ENCODE measurements around the gene MECP2.

MECP2 gene

DNA sequence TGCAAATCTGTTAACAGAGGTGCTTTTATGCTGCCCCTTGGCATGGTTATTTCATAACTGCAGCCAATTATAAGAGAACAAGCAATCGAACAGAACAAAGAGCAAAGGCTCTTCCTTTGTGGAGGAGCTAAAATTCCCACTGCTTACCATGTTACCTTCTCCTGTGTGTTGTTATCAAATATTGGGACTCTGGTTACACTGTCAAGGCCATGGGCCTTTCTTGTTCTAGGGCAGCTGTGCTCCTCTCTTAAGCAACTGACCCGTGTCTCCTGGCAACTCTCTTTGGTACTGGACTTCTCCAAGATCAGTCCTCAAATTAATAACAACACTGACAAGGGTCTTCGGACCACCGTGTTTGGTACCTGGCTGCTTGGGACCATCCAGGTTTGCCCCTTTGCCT is 34.4 kb upstream of the MECP2 start:
- Histone ChIP-seq H3K27me3 (ENCODE audit: control insufficient read depth, insufficient read depth, low read length) (peaks cover 5% of the 10 kb centered on the region; the same call in 1 of the 2 replicates), H3K9me3 (ENCODE audit: control insufficient read depth, insufficient read depth, low read length) (peaks cover 27% of the 10 kb centered on the region; the same call in 1 of the 2 replicates), H3K27ac (ENCODE audit: low read depth, low read length) (no peak overlapping the region), H3K36me3 (ENCODE audit: control insufficient read depth, insufficient read depth, low read length) (no peaks in the 10 kb centered on the region), H3K9ac (ENCODE audit: low read depth, low read length) (no peak overlapping the region), H3K4me3 (ENCODE audit: low read depth, low read length) (no peak overlapping the region), H3K4me1 (ENCODE audit: control insufficient read depth, insufficient read depth, low read length) (no peaks in the 10 kb centered on the region)

DNA sequence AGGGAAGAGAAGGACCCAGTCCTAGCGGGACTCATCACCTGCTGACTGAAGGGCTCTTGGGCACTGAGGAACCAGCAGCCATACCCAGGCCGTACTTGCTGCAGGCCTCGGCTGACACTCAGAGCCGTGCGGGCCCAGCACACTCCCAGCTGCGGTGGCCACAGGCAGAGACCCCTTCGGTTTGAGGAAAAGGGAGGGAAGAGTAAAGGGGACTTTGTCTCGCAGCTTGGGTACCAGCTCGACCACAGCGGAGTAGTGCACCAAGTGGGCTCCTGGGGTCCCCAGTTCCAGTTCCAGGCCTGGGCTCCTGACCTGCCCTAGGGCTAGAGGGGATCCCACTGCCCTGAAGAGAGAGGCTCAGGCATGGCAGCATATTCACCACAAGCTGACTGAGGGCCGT is 28.6 kb upstream of the MECP2 start:
- H3K27me3 ChIP-seq (ENCODE audit: control insufficient read depth, insufficient read depth, low read length): no peaks in the 10 kb centered on the region
- no peak overlapping the region for H3K9ac ChIP-seq (ENCODE audit: low read depth, low read length)
- H3K4me1 ChIP-seq (ENCODE audit: control insufficient read depth, insufficient read depth, low read length): no peaks in the 10 kb centered on the region
- H3K4me3 ChIP-seq (ENCODE audit: low read depth, low read length): no peak overlapping the region
- H3K9me3 ChIP-seq (ENCODE audit: control insufficient read depth, insufficient read depth, low read length): peaks cover 41% of the 10 kb centered on the region
- no peak overlapping the region for H3K27ac ChIP-seq (ENCODE audit: low read depth, low read length)
- H3K36me3 ChIP-seq (ENCODE audit: control insufficient read depth, insufficient read depth, low read length): no peaks in the 10 kb centered on the region

DNA sequence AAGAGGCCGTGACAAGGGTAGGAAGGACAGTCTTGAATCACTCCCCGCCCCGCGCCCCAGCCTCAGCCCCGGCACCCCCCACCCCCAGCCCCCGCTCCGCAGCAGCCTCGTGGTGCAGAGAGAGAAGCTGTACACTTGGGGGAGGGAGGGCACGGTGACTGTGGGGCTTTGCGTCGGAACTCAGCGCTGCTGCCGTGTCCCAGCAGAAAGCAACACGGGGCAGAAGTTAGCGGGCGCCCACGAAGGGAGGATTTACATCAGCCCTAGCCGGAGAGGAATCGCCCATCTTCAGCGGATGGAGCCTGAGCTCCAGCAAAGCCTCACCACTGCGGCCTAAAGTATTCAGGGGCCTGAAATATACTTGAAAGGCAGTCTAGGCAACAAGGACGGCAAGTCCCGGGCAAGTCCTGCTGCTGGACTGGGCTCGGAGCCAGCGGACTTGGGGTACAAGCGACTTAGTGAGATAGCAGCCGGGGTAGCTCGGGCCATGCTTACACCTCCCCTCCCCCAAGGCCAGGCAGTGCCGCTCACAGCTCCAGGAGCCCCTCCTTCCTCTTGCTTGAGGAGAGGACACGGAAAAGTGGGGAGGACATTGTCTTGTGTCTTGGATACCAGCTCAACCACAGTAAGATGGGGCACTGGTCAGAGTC is 28.0 kb upstream of the MECP2 start:
- H3K9ac ChIP-seq (ENCODE audit: low read depth, low read length): no peak overlapping the region
- H3K9me3 ChIP-seq (ENCODE audit: control insufficient read depth, insufficient read depth, low read length): peaks cover 43% of the 10 kb centered on the region
- H3K36me3 ChIP-seq (ENCODE audit: control insufficient read depth, insufficient read depth, low read length): no peaks in the 10 kb centered on the region
- H3K4me1 ChIP-seq (ENCODE audit: control insufficient read depth, insufficient read depth, low read length): no peaks in the 10 kb centered on the region
- H3K4me3 ChIP-seq (ENCODE audit: low read depth, low read length): no peak overlapping the region
- no peak overlapping the region for H3K27ac ChIP-seq (ENCODE audit: low read depth, low read length)
- H3K27me3 ChIP-seq (ENCODE audit: control insufficient read depth, insufficient read depth, low read length): no peaks in the 10 kb centered on the region

DNA sequence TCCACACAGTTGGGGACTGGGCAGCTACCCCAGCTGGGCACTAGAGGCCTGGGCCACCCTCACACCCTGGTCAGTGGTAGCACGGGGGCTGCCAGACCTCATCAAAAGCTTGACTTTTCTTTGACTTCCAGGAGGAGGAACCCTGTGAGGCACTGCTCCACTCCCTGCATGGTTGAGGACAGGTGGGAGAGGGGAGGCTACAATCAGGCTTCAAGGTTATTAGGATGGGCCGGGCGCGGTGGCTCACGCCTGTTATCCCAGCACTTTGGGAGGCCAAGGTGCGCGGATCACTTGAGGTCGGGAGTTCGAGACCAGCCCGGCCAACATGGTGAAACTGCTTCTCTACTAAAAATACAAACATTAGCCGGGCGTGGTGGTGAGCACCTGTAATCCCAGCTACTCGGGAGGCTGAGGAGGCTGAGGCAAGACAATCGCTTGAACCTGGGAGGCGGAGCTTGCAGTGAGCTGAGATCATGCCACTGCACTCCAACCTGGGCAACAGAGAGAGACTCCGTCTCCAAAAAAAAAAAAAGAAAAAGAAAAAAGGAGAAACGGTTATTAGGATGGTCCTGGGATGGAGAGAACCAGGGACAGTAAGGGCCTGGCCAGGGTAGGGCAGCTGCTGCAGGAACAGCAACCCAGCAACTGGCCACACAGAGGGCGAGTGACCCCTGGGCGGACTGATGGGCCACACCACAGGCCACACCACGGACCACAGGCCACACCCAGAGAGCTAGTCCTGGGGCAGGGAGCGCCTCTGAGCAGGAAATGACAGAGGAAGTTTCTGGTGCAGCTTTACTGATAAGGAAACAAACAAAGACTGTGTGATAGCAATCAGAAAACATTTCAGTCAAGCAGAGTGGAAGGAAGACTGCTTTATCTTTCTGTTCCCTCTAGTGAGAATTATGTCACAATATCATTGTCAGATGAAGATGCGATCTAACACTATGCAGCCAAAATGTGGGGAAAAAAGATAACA is 26.0 kb upstream of the MECP2 start:
- H3K4me3 ChIP-seq (ENCODE audit: low read depth, low read length): no peak overlapping the region
- no peaks in the 10 kb centered on the region for H3K27me3 ChIP-seq (ENCODE audit: control insufficient read depth, insufficient read depth, low read length)
- H3K9me3 ChIP-seq (ENCODE audit: control insufficient read depth, insufficient read depth, low read length): peaks cover 47% of the 10 kb centered on the region
- no peaks in the 10 kb centered on the region for H3K4me1 ChIP-seq (ENCODE audit: control insufficient read depth, insufficient read depth, low read length)
- no peaks in the 10 kb centered on the region for H3K36me3 ChIP-seq (ENCODE audit: control insufficient read depth, insufficient read depth, low read length)
- no peak overlapping the region for H3K9ac ChIP-seq (ENCODE audit: low read depth, low read length)
- no peak overlapping the region for H3K27ac ChIP-seq (ENCODE audit: low read depth, low read length)

DNA sequence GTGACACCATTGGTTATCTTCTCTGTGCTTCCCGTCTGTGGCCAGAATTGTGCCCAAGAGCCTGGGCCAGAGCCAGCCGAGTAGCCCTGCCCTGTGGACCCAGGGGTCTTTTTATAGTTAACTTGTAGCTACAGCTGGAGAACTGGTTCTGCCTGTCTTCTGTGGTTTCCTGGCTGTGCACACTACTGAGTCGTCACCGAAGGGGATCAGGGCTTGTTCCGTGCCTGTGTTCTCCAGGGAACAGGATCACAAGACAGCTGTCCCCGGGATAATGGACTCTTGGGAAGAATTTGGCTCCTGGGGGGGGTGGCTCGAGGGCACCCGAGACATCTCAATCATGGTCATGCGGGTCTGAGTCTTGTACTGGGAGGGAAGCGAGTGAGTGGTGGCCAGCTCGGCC is 24.4 kb upstream of the MECP2 start:
- no peaks in the 10 kb centered on the region for H3K4me1 ChIP-seq (ENCODE audit: control insufficient read depth, insufficient read depth, low read length)
- no peak overlapping the region for H3K4me3 ChIP-seq (ENCODE audit: low read depth, low read length)
- H3K9me3 ChIP-seq (ENCODE audit: control insufficient read depth, insufficient read depth, low read length): peaks cover 44% of the 10 kb centered on the region
- no peaks in the 10 kb centered on the region for H3K36me3 ChIP-seq (ENCODE audit: control insufficient read depth, insufficient read depth, low read length)
- H3K9ac ChIP-seq (ENCODE audit: low read depth, low read length): no peak overlapping the region
- H3K27me3 ChIP-seq (ENCODE audit: control insufficient read depth, insufficient read depth, low read length): no peaks in the 10 kb centered on the region
- no peak overlapping the region for H3K27ac ChIP-seq (ENCODE audit: low read depth, low read length)

DNA sequence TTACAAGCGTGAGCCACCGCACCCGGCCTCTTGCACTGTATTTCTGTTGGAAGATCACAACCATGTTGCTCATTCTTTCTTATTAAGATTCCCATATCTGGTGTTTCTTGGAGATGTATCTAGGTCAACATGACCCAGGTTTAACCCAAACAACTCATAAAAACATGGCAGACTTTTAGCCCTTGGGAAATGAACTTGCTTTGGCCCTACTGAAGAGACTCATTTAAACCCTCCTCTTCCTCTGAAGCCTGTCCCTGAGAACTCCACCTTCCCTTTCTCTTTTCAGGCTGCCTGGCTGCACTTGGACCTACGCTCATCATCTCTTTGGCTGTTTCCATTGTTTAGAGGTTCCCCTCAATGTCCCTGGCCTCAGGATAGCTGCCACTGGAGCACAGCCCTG is 23.7 kb upstream of the MECP2 start:
- H3K27me3 ChIP-seq (ENCODE audit: control insufficient read depth, insufficient read depth, low read length): no peaks in the 10 kb centered on the region

DNA sequence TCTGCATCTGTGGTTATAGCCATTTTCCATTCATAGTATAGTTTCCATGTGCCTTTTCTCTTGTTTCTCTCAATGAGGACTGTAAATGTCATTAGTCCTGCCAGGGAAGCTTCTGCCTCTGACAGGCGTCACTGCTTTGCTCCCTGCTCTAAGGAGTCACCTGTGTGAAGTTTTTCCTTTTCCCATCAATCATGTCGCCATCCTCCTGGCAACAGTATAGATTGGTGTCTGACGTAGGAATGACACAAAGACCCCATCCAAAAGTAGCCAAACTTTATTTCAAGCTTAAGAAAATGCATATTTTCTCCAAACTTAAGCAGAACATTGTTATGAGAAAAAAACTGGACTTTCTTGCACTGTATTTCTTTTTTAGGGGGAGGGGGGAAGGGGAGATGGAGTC is 23.1 kb upstream of the MECP2 start:
- no peaks in the 10 kb centered on the region for H3K27me3 ChIP-seq (ENCODE audit: control insufficient read depth, insufficient read depth, low read length)
- H3K36me3 ChIP-seq (ENCODE audit: control insufficient read depth, insufficient read depth, low read length): no peaks in the 10 kb centered on the region
- no peak overlapping the region for H3K9ac ChIP-seq (ENCODE audit: low read depth, low read length)
- H3K4me3 ChIP-seq (ENCODE audit: low read depth, low read length): no peak overlapping the region
- no peaks in the 10 kb centered on the region for H3K4me1 ChIP-seq (ENCODE audit: control insufficient read depth, insufficient read depth, low read length)
- no peak overlapping the region for H3K27ac ChIP-seq (ENCODE audit: low read depth, low read length)
- H3K9me3 ChIP-seq (ENCODE audit: control insufficient read depth, insufficient read depth, low read length): peaks cover 37% of the 10 kb centered on the region; the same call in 1 of the 2 replicates

More for the DNA sequence above, 23.7 kb upstream of the MECP2 start:
- Histone ChIP-seq H3K9ac (ENCODE audit: low read depth, low read length) (no peak overlapping the region), H3K27ac (ENCODE audit: low read depth, low read length) (no peak overlapping the region), H3K36me3 (ENCODE audit: control insufficient read depth, insufficient read depth, low read length) (no peaks in the 10 kb centered on the region), H3K4me3 (ENCODE audit: low read depth, low read length) (no peak overlapping the region), H3K4me1 (ENCODE audit: control insufficient read depth, insufficient read depth, low read length) (no peaks in the 10 kb centered on the region), H3K9me3 (ENCODE audit: control insufficient read depth, insufficient read depth, low read length) (peaks cover 37% of the 10 kb centered on the region)

DNA sequence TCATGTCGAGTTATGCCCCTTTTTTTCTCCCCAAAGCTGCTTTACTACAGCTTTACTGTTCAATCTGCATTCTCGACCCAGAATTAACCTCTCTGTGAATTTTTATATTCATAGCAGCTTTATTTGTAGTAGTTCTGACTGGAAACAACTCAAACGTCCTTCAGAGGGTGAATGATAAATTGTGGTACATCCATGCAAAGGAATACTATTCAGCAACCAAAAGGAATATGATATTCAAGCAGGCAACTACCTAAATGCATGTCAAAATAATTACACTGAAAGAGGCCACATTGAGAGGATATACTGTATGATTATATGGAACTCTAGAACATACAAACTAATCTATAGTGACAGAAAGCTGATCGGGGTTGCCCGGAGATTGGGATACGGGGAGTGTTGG is 20.0 kb upstream of the MECP2 start:
- H3K27me3 ChIP-seq (ENCODE audit: control insufficient read depth, insufficient read depth, low read length): no peaks in the 10 kb centered on the region
- no peaks in the 10 kb centered on the region for H3K4me1 ChIP-seq (ENCODE audit: control insufficient read depth, insufficient read depth, low read length)
- no peaks in the 10 kb centered on the region for H3K36me3 ChIP-seq (ENCODE audit: control insufficient read depth, insufficient read depth, low read length)

DNA sequence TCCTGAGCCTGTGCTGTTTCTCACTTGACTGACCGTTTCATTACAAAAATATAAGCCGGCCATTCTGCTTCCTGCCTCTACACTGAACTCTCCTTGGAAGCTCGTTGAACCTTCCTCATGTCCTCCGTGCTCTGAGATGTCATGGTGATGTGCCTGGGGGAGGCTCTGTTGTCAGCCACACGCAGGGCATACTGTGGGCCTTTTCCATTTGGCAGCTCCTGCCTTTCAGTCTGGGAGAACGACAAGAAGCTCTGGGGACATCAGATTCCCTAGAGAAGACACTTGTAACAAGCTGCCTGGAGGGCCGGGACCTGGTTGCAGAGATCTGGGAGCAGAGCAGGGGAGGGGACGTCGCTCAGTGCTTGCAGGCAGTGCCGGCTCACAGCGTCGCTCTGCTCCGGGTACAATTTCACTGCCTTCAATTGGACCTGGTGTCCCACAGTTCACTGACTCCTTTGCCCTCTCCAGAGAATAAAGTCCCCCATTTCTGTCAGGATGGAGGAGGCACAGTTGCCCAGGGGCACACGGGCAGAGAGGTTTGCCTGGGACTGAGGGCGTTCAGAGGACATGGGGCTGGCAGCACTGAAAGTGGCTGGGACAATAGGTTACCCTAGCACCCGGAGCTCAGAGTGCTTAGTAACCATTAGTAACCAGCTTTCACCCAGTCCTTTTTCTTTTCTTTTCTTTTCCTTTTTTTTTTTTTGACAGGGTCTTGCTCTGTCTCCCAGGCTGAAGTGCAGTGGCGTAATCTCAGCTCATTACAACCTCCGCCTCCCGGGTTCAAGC is 19.1 kb upstream of the MECP2 start:
- peaks cover 35% of the 10 kb centered on the region; the same call in 1 of the 2 replicates for H3K9me3 ChIP-seq (ENCODE audit: control insufficient read depth, insufficient read depth, low read length)
- H3K27ac ChIP-seq (ENCODE audit: low read depth, low read length): no peak overlapping the region
- no peaks in the 10 kb centered on the region for H3K36me3 ChIP-seq (ENCODE audit: control insufficient read depth, insufficient read depth, low read length)
- no peak overlapping the region for H3K9ac ChIP-seq (ENCODE audit: low read depth, low read length)
- no peaks in the 10 kb centered on the region for H3K4me1 ChIP-seq (ENCODE audit: control insufficient read depth, insufficient read depth, low read length)
- no peaks in the 10 kb centered on the region for H3K27me3 ChIP-seq (ENCODE audit: control insufficient read depth, insufficient read depth, low read length)
- H3K4me3 ChIP-seq (ENCODE audit: low read depth, low read length): no peak overlapping the region

More for the DNA sequence above, 20.0 kb upstream of the MECP2 start:
- no peak overlapping the region for H3K4me3 ChIP-seq (ENCODE audit: low read depth, low read length)
- H3K27ac ChIP-seq (ENCODE audit: low read depth, low read length): no peak overlapping the region
- H3K9me3 ChIP-seq (ENCODE audit: control insufficient read depth, insufficient read depth, low read length): peaks cover 42% of the 10 kb centered on the region; the same call in 1 of the 2 replicates
- H3K9ac ChIP-seq (ENCODE audit: low read depth, low read length): no peak overlapping the region

DNA sequence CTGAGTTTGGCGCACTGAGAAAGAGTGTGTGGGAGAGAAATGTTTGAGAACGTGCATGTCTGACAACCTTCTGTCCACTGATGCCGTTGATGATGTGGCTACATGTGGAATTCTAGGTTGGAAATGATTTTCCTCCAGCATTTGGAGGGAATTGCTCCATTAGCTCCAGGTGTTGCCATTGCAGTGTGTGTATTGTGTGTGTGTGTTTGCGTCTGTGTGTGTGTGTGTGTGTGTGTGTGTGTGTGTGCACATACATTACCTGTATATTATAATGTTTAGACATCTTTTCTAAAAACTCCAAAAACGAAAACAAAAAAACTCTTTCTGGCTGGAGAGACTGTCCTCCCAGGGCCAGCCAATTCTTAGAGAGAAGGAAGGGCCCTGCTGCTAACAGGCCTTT is 18.2 kb upstream of the MECP2 start:
- Histone ChIP-seq H3K4me3 (ENCODE audit: low read depth, low read length) (no peak overlapping the region), H3K27ac (ENCODE audit: low read depth, low read length) (no peak overlapping the region), H3K27me3 (ENCODE audit: control insufficient read depth, insufficient read depth, low read length) (no peaks in the 10 kb centered on the region), H3K9me3 (ENCODE audit: control insufficient read depth, insufficient read depth, low read length) (peaks cover 31% of the 10 kb centered on the region; the same call in 1 of the 2 replicates), H3K36me3 (ENCODE audit: control insufficient read depth, insufficient read depth, low read length) (no peaks in the 10 kb centered on the region), H3K4me1 (ENCODE audit: control insufficient read depth, insufficient read depth, low read length) (no peaks in the 10 kb centered on the region), H3K9ac (ENCODE audit: low read depth, low read length) (no peak overlapping the region)

Data from HUES48 (cell line).